Kidney tubule cell (primary cell): ENCODE measurements around the gene SWSAP1.

Experiments
- DNase-seq: peaks from one replicate; pipeline ENCODE4 v3.0.0-alpha.2; 2018; ENCODE audit warnings: low spot score

Gene SWSAP1

DNA sequence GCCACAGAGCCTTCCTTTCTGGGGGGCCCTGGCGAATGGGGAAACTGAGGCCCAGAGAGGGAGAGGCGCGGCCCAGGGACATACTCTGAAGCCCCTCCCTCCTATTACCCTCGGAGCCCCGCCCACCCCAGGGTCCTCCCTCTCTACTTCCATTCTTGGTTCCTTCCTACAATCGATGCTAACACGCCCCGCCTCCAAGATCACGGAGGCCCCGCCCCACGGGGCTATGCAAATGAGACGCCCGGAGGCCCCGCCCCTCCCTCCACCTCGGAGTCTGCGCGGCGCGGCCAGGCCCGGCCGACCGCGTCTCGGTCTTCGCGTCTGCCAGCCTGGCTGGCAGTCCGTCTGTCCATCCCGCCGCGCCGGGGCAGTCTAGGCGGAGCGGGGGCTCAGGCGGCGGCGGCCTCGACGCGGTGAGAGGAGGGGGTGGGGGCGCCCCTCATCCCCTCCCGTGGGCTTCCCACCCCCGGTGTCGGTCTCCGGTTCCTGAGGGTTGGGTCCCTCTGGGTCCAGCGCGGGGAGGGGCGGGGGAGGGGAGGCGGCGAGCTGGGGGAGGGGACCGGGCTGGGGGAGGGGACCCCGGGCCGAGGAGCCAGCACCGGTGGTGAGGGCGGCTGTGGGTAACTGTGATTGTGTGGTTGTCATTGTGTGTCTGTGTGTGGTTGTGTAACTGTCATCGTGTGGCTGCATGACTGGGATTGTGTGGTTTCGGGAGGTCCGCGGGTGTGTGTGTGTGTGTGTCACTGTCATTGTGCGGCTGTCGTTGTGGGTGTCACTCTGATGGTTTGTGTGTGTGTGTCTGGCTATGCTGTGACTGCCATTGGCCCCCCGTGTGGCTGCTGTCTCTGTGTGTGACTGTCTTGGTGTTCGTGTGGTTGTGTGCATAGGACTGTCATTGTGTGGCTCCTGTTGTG, 19.0 kb upstream of the SWSAP1 start, which contains the start of gene PLPPR2:
Gene PLPPR2 (plus strand): TSS at position 273 of the 914 bp plus-strand sequence. CDS start 2,242 bp downstream, outside the sequence.
- DNase-seq, result peak; percentile 85

DNA sequence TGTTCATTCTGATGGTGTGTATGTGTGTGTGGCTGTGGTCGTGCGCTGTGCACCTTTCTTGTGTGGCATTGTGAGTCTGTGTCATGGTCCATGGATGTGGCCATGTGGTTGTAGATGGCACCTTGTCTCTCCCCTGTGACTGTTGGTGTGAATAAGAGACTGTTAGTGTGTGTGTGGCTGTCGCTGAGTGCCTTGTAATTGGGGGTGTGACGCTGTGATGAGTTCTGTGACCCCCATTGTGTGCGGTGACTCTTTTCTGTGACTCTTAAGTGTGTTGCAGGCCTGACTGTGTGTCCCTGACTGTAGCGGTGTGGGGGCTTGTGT, 18.4 kb upstream of the SWSAP1 start:
- no peak for DNase-seq

DNA sequence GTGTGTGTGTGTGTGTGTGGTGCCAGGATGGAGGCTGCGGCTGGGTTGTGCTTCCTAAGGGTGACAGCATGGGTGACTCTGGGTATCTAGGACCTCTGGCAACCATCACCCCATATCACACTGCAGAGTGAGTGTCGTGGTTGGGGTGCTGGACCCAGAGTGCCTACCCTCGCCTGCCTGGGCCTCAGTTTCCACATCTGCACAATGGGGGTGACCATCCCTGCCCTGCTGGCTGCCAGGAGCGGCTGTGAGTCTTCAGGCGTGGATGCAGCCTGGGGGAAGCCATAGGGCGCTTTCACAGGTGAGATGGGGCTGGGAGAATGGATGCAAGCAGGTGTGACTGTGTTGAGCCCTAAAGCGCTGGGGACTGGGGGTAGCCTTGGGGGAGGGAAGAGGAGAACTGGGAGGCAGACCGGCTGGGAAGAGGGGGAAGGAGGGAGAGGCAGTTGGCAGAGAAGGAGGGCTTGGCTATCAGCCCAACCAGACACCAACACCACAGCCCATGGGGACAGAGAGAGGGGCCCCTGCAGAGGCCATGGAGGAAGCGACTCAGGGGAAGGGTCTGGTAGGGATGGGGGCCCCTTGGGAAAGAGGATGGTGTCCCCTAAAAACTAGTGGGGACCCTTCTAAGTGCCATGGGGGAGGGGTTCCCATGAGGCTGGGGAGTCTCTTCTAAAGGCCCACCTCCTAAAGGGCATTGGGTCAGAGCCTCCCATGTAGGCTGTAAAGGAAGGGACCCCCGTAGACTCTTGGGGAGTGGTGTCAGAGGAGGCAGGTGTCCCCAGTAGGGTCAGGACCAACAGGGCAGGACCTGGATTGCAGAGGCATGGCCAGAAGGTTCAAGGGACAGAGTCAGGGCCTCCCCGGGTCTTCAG, 17.6 kb upstream of the SWSAP1 start:
- no peak for DNase-seq

DNA sequence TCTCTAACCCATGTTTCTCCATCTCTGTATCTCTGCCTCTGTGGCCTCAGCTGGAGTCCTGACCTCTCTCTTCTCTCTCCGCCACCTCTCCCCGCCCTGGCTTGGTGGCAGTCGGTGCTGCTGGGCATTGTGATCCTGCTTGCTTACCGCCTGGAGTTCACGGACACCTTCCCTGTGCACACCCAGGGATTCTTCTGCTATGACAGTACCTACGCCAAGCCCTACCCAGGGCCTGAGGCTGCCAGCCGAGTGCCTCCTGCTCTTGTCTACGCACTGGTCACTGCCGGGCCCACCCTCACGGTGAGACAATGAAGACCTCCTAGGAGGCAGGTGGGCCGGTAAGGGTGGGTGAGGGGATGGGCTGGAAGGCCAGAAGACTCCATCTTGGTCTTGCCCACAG, 15.0 kb upstream of the SWSAP1 start:
- DNase-seq, result no peak

DNA sequence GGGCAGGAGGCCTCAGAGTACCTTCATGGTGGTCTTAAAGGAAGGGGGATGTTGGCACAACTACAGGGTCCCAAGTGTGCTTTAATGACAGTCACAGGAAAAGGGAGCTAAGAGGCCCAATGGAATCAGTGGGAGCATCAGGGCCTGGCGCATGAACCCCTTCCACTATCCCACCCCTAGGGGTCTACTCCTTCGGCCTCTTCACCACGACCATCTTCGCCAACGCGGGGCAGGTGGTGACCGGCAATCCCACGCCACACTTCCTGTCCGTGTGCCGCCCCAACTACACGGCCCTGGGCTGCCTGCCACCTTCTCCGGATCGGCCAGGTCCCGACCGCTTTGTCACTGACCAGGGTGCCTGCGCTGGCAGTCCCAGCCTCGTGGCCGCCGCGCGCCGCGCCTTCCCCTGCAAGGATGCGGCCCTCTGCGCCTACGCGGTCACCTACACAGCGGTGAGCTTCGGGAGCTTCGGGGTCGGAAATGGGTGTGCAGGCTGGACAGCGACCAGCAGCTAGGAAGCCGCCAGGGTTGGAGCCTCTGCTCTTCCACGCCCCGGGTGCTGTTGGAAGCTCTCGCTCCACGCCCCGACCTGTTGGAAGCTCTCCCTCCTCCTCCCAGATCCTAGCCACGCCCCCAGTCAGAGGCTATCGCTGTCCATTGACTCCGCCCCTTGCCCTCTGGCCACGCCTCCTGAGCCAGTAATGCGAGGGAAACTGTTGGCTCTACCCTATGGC, 13.3 kb upstream of the SWSAP1 start:
- peak; percentile 65 for DNase-seq

DNA sequence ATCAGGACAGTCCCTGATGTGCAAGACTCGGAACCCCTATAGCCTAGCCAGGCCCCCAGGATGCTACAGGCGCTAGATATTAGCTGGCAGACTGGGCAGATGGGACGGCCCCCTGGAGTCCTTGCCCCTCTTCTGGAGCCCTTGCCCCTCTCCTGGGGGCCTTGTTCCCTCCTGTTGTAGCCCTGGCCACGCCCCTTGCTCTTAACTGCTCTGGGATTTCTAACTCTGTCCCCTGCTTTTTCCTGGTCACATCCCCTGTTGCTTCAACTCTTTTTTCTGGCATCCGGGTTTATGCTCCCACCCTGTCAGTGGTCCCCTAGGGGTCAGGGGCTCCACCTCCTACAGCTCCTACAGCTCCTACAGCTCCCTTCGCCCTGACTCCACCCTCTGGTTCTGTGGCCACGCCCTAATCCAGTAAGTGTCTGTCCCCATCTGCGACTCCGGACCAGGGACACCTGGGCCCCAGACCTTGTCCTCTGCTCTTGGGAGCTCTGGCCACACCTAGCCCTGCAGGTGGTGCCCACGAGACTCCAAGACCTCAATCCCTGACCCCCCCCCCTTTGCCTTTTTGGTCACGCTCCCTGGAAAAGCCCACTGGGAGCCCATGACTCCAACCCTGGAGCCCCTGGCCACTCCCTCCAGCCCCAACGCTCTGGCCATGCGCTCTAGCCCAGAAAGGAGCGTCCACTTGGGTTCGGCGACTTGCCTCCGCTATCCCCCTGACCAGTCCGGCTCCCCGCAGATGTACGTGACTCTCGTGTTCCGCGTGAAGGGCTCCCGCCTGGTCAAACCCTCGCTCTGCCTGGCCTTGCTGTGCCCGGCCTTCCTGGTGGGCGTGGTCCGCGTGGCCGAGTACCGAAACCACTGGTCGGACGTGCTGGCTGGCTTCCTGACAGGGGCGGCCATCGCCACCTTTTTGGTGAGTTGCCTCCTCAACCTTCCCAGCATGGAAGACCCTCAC, 12.4 kb upstream of the SWSAP1 start:
- no peak for DNase-seq

DNA sequence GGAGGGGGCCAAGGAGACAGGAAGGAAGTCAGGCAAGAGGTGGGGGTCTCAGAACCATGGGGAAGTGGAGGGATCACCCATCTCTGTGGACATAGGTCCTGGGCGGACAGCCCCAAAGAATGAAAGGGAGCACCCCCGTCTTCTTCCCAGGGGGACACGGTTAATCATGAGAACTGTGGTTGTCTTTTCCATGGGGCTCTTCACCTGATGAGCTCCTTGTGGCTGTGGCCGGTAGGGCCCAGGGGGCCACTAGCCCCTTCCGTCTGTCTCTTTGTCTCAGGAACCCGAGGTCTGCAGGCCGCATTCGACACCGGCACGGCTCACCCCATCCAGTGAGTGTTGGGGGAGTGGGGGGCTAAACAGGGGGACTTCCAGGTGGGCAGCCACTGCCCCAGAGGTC, 10.6 kb upstream of the SWSAP1 start:
- no peak for DNase-seq

DNA sequence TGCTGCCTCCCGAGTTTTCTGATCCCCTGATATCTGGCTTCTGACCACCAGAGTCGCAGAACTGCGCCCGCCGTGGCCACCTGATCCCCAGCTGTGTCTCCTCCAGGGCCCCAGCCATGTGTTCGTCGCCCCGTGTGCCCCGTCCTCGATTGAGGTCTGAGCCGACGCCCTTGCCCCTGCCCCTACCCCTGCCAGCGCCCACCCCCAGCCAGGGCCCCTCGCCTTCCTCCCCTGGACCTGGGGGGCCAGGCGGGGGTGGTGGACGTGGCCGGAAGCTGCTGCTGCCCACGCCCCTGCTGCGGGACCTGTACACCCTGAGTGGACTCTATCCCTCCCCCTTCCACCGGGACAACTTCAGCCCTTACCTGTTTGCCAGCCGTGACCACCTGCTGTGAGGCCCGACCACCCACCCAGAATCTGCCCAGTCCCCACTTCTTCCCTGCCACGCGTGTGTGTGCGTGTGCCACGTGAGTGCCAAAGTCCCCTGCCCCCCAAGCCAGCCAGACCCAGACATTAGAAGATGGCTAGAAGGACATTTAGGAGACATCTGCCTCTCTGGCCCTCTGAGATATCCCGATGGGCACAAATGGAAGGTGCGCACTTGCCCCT, 10.1 kb upstream of the SWSAP1 start:
- no peak for DNase-seq

DNA sequence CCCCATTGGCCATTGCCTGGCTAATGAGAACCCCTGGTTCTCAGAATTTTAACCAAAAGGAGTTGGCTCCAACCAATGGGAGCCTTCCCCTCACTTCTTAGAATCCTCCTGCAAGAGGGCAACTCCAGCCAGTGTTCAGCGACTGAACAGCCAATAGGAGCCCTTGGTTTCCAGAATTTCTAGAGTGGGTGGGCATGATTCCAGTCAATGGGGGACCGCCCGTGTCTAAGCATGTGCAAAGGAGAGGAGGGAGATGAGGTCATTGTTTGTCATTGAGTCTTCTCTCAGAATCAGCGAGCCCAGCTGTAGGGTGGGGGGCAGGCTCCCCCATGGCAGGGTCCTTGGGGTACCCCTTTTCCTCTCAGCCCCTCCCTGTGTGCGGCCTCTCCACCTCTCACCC, 9.5 kb upstream of the SWSAP1 start:
- no peak for DNase-seq

DNA sequence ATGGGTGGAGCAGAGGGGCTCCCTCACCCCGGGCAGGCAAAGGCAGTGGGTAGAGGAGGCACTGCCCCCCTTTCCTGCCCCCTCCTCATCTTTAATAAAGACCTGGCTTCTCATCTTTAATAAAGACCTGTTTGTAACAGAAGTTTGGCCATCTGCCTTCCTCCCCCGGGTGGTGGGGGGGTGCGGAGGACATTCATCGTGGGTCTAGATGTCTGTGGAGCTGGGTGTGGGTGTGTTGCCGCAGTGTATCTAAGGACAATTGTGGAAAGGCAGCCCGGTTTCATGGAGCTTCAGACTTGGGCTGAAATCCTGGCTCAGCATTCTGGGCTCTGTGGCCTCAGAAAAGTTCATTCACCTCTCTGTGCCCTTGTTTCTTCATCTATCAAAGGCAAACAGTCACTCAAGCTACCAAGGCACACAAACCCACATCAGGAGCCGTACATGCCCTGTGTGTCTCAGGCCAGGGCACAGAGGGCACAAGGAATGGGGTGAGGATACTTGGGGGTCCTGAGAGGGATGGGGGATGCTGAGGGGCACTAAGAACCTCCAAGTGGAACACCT, 8.8 kb upstream of the SWSAP1 start:
- no peak for DNase-seq

DNA sequence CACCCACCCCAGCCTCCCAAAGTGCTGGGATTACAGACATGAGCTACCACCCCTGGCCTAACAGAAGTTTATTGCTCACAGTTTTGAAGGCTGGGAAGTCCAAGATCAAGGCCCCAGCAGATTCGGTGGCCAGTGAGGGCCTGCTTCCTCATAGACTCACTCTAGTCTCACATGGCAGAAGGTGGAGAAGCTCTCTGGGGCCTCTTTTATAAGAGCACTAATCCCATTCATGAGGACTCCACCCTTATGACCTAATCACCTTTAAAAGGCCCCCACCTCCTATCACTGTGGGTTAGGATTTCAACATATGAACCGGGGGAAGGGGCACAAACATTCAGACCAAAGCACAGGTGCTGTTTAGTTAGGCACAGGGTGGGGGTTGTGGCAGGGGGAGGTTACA, 6.9 kb upstream of the SWSAP1 start:
- DNase-seq, result no peak

DNA sequence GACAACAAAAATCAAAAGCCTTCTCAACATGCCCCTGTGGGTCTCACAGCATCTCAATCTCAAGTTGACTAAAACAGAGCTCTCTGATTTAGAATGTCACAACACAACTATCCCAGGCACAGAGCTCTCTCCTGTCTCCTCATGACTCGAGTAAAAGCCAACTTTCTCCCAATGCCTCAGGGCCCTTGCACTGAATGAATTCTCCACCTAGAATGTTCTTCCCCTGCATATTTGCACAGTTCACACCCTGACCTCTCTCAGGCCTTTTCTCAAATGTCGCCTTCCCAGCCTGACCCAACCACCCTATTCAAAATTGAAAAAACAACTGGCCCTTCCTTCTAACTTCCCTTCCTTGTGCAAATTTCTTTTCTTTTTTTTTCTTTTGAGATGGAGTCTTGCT, 3.7 kb upstream of the SWSAP1 start:
- DNase-seq, result no peak

DNA sequence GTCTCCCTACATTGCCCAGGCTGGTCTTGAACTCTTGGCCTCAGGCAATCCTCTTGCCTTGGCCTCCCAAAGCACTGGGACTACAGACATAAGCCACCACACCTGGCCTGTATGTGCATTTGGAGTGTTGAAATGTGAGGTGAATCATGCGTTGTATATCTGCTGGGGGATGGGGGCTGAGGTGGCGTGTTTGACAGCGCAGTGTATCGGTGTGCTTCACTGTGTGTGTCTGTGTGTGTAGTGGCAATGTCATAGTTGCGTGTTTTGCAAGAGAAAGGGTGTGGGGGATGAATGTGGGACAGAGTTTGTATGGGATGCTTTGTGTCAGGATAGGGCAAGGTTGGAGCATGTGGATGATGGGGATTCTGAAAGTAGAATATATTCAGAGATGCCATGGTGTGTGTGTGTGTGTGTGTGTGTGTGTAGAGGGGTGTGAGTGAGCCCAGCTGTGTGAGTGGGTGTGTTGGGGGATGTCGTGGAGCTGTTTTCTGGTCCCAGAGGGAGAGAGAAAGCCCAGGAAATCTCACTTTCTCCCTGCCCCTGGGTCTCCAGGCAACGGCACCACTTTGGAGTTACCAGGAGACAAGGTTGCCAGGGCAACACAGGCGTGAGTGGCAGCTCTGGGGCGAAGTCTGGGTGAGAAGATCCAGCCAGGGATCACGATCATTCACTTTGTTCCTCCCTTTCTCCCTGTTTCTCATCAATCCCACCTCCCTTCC, 1.1 kb upstream of the SWSAP1 start:
- peak; percentile 31 for DNase-seq

DNA sequence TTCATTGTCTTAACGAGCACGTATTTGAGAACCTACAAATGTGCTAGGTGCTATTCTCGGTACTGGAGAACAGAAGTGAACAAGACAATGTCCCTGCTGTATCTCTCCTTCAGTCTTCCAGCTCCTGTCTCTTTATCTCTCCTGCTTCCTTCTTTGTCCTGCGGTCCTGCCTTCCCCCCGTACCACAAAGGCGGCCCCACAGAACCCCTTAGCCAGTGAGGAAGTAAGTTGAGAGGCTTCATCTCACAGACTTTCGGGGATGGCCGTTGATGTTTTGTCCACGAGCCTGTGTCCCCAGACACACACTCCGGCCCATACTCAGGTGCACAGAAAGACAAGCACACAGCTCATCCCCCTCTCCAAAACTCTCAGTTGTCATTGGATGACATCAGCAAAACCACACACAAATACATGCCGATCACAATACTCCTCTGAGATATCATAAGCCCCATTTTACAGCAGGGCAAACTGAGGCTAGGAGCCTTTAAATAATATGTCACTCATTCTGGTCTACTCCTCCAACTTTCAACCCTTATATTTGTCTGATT, 507 bp upstream of the SWSAP1 start:
- DNase-seq, result no peak

DNA sequence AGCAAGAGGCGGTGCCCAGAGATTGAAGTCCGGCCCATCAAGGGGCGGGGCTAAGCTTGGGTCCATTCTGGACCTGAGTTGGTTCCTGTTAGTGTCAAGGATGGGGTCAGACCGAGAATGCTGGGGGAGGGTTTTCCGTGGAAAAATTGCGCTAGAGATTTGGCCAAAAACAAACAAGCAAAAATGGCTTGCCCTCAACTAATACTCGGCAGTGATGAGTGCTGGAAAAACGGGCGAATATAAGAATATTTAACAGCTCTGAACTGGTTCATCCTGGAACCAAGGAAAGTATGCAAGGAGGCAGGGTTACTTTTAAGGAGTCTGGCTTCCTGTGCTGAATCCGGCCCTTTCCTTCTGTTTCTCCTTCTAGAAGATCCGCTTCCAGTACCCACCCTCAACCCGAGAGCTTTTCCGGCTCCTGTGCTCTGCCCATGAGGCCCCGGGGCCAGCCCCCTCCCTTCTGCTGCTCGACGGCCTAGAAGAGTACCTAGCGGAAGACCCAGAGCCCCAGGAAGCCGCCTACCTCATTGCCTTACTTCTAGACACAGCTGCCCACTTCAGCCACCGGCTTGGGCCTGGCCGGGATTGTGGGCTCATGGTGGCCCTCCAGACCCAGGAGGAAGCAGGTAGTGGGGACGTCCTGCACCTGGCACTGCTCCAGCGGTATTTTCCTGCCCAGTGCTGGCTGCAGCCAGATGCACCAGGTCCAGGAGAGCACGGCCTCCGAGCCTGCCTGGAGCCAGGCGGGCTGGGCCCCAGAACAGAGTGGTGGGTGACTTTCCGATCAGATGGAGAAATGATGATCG, 880 bp downstream of the SWSAP1 start:
- DNase-seq, result peak; percentile 65

DNA sequence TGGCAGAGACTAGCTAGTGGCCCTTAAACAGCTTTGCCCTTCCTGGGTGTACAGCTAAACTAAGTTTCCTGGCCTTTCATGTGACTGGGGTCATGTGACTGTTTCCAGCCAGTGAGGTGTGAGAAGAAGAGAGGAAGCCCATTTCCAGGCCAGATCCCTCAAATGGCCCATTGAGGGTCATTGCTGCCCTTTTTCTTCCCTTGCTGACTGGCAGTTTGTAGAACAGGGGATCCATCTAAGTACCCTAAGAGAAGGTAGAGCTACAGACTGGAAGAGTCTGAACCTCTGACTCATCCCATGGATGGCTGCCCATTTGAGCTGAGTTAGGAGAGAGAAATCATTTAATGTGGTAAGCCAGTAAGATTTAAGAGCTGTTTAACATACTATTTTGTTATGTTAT, 2.8 kb downstream of the SWSAP1 start:
- DNase-seq, result peak; percentile 85

DNA sequence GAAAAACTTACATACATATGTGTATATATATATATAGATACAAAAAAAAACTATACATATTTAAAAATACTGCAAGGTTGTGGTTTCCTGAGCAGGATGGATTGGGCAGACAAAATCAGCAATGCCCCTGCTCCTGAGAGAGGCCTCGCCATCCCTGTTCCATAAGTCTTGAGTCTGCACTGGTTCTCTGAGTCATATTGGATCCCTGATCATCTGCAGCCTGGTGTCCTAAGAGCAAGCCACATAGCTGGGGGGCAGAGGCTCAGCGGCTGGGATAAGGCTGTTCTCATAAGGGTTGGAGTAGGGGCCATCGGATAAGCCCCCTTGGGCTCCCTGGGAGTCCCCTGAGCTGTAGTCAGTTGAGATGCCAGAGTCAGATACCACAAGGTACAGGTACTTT, 3.3 kb downstream of the SWSAP1 start:
- peak; percentile 26 for DNase-seq

DNA sequence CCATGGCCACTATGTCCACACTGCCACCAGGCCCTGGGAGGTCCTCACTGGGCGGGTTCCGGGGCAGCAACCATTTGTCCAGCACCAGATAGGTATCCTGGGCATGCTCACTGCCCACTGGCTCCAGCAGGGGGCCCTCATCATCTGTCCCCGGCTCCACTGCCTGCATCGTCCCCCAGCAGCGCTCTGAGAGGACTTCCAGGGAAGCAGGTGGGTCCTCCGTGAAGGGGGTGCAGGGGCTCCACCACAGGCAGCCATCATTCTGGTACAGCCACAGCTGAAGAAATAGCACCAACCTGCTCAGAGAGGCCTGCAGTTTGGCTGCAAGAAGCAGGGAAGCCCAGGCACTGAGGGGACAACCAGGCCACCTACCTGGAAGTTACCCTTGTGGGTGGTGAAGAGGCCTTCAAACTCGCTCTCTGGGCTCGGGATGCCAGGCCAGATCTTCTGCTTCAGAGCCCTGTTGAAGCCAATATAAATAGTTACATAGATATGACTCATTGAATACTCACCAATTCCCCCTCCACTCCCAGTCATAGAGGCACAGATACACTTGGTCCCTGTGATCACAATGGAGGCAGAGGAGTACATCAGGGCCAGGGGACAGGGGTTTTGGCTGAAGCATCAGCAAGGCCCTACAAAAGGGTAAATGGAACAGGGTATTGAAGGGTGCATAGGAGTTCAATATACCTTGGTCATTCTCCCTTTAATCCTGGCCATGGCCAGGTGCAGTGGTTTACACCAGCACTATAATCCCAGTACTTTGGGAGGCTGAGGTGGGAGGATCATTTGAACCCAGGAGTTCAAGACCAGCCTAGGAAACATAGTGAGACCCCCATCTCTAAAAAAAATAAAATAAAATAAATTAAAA, 4.1 kb downstream of the SWSAP1 start:
- DNase-seq, result peak; percentile 87
